ENCODE measurements around the gene SPON1.

GRCh38 chr11:14029440-14029839 lies 66.9 kb downstream of the SPON1 start:
- TF ChIP-seq, protein P1, sequence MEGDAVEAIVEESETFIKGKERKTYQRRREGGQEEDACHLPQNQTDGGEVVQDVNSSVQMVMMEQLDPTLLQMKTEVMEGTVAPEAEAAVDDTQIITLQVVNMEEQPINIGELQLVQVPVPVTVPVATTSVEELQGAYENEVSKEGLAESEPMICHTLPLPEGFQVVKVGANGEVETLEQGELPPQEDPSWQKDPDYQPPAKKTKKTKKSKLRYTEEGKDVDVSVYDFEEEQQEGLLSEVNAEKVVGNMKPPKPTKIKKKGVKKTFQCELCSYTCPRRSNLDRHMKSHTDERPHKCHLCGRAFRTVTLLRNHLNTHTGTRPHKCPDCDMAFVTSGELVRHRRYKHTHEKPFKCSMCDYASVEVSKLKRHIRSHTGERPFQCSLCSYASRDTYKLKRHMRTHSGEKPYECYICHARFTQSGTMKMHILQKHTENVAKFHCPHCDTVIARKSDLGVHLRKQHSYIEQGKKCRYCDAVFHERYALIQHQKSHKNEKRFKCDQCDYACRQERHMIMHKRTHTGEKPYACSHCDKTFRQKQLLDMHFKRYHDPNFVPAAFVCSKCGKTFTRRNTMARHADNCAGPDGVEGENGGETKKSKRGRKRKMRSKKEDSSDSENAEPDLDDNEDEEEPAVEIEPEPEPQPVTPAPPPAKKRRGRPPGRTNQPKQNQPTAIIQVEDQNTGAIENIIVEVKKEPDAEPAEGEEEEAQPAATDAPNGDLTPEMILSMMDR (conservative IDR thresholded peaks at IDR 0.05; ENCODE audit: low read length) = no peak
- TF ChIP-seq EZH2phosphoT487 (IDR thresholded peaks at IDR 0.05; ENCODE audit: borderline replicate concordance) = no peak

Measured in Loucy (cell line).